GM19025 (cell line): Measurements from ENCODE around the gene VPS4A.
"Not testable (repeated sequence)": the region's sequence is repeated elsewhere in the genome, so short reads cannot be mapped to it uniquely, and the experiment has no call there.

ENCODE experiments used
- ATAC-seq: cut with Tn5 transposase; IDR thresholded peaks from one replicate; pipeline ENCODE4 v1.9.1; 2021; ENCODE audit warnings: mild to moderate bottlenecking, low read depth, moderate library complexity; ENCODE audit not compliant: unreplicated experiment

Gene VPS4A

GRCh38 chr16:69310653-69311532 lies at the start of gene VPS4A:
VPS4A (plus strand) TSS chr16:69311350; CDS start chr16:69311512, 162 bp downstream.
- peak; percentile 90 for ATAC-seq

GRCh38 chr16:69266334-69267063 lies 44.7 kb upstream of the VPS4A start:
- no peak for ATAC-seq

GRCh38 chr16:69267633-69268032 lies 43.5 kb upstream of the VPS4A start:
- no peak for ATAC-seq

- ATAC-seq, result no peak
These were observed 40.8 kb upstream of the VPS4A start for GRCh38 chr16:69270395-69270794.

- ATAC-seq, result no peak
These were observed 40.3 kb upstream of the VPS4A start for GRCh38 chr16:69270831-69271230.

- ATAC-seq, result no peak
These were observed 38.1 kb upstream of the VPS4A start for GRCh38 chr16:69273009-69273408.

- ATAC-seq, result no peak
These were observed 36.4 kb upstream of the VPS4A start for GRCh38 chr16:69274699-69275235.

GRCh38 chr16:69276148-69277115 lies 34.7 kb upstream of the VPS4A start:
- no peak for ATAC-seq

- no peak for ATAC-seq
These were observed 33.7 kb upstream of the VPS4A start for GRCh38 chr16:69277413-69277812.

- ATAC-seq, result no peak
These were observed 27.3 kb upstream of the VPS4A start for GRCh38 chr16:69283851-69284250.

- no peak for ATAC-seq
These were observed 25.9 kb upstream of the VPS4A start for GRCh38 chr16:69285240-69285639.

- ATAC-seq, result no peak
These were observed 24.0 kb upstream of the VPS4A start for GRCh38 chr16:69286941-69287713.

GRCh38 chr16:69291657-69292056 lies 19.5 kb upstream of the VPS4A start:
- ATAC-seq, result not testable (repeated sequence)

GRCh38 chr16:69293401-69293800 lies 17.7 kb upstream of the VPS4A start:
- no peak for ATAC-seq

- no peak for ATAC-seq
These were observed 17.1 kb upstream of the VPS4A start for GRCh38 chr16:69294051-69294450.

- not testable (repeated sequence) for ATAC-seq
These were observed 14.4 kb upstream of the VPS4A start for GRCh38 chr16:69296771-69297170.

- no peak for ATAC-seq
These were observed 12.9 kb upstream of the VPS4A start for GRCh38 chr16:69298261-69298660.

- ATAC-seq, result no peak
These were observed 10.0 kb upstream of the VPS4A start for GRCh38 chr16:69301187-69301586.

GRCh38 chr16:69301861-69302260 lies 9.3 kb upstream of the VPS4A start:
- no peak for ATAC-seq
